Ascending aorta (tissue), 2 donors: ENCODE data around the gene SLC25A45. TPM values are rescaled to one million over a fixed set of nuclear protein-coding genes. Genes with fewer than 3 reads are reported as not detected.

Experiments used
- DNase-seq, 2 donors: peaks; one replicate each; pipeline ENCODE4 v3.0.0-alpha.2; 2019; ENCODE audit warnings: low spot score in 2 of 2
- H3K27ac ChIP-seq, 2 donors: fragments of 200-600 bp; sonication (generic); one replicate each; pipeline ENCODE4 v1.5.1; 2016 to 2017; ENCODE audit warnings: mild to moderate bottlenecking in 1 of 2
- H3K27me3 ChIP-seq: fragments of 200-600 bp; sonication (generic); one replicate; pipeline ENCODE4 v1.5.1; 2017
- H3K36me3 ChIP-seq, 2 donors: fragments of 200-600 bp; sonication (generic); one replicate each; pipeline ENCODE4 v1.5.1; 2016
- H3K4me1 ChIP-seq, 2 donors: fragments of 200-600 bp; sonication (generic); one replicate each; pipeline ENCODE4 v1.5.1; 2016 to 2017; ENCODE audit warnings: mild to moderate bottlenecking in 1 of 2
- H3K4me3 ChIP-seq, 2 donors: fragments of 200-600 bp; sonication (generic); one replicate each; pipeline ENCODE4 v1.5.1; 2016 to 2017; ENCODE audit warnings: mild to moderate bottlenecking in 1 of 2
- H3K9me3 ChIP-seq, 2 donors: fragments of 200-600 bp; sonication (generic); one replicate each; pipeline ENCODE4 v1.5.1; 2016
- CTCF ChIP-seq, 3 experiments: fragments of 200-600 bp in 2 of 3; fragments of 450-650 bp in 1 of 3; sonication (generic) in 2 of 3; IDR thresholded peaks; one replicate each; pipeline ENCODE4 v1.5.1; 2016 to 2019; ENCODE audit warnings: antibody characterized with exemption in 3 of 3, mild to moderate bottlenecking in 1 of 3, moderate library complexity in 1 of 3
- intact Hi-C: fragments of 100-400 bp; cut with DNase I; formaldehyde crosslinking; loops from one replicate; pipeline ENCODE4 v1.15.1; 2023
- total RNA-seq: library from RNA; depleted of rRNA; stranded (reverse); fragments of >200 nt; gene quantifications from one replicate; pipeline ENCODE4 v1.1.0, GENCODE V29; 2016

The SLC25A45 gene
- total RNA-seq, 1 donor from 2014 or later = 11.4 TPM

- H3K36me3 ChIP-seq = no peaks in the 10 kb centered on the region
- intact Hi-C loops = loop anchor here (5.0 kb wide), 1 partner anchor 189 kb away; the partner anchor contains the start of genes FAM89B and ZNRD2
Measured at GRCh38 chr11:65383778-65384177, 1.3 kb upstream of the SLC25A45 start.

GRCh38 chr11:65382804-65383368 is 440 bp upstream of the SLC25A45 start:
- Histone ChIP-seq H3K27ac (peak overlapping the region; percentile 95 to 97), H3K9me3 (no peaks in the 10 kb centered on the region), H3K4me1 (peaks cover 11 to 37% of the 10 kb centered on the region in 2 donors), H3K36me3 (no peaks in the 10 kb centered on the region), H3K4me3 (peak overlapping the region; percentile 31 to 63), H3K27me3 (no peaks in the 10 kb centered on the region)
- no peak for DNase-seq
- no peak for TF ChIP-seq CTCF (IDR thresholded peaks at IDR 0.05)
- intact Hi-C loops = loop anchor here (1.0 to 5.0 kb wide), 3 partner anchors 33 to 189 kb away; partner anchors contain the start of genes FAM89B and ZNRD2

More at GRCh38 chr11:65383778-65384177, 1.3 kb upstream of the SLC25A45 start:
- peak overlapping the region; percentile 95 to 97 for H3K27ac ChIP-seq
- peaks cover 13 to 43% of the 10 kb centered on the region in 2 donors for H3K4me1 ChIP-seq
- no peak for DNase-seq
- H3K9me3 ChIP-seq = no peaks in the 10 kb centered on the region
- H3K27me3 ChIP-seq = no peaks in the 10 kb centered on the region
- no peak for TF ChIP-seq CTCF (IDR thresholded peaks at IDR 0.05)
- no peak overlapping the region for H3K4me3 ChIP-seq

DNA sequence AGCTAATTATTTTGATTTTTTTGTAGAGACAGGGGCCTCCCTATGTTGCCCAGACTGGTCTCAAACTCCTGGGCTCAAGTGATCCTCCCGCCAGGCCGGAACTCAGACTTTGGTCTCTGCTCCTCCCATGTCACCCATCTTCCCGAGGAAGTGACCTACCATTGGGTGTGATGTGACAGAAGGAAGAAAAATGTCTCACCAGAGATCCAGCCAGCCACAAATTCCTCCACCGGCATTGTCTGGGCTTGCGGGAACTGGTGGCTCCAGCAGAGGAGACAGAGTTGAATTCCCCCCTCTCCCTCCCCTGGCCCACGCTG is 772 bp downstream of the SLC25A45 start:
- no peaks in the 10 kb centered on the region for H3K27me3 ChIP-seq
- H3K9me3 ChIP-seq = no peaks in the 10 kb centered on the region
- peak overlapping the region; percentile 95 to 97 for H3K27ac ChIP-seq
- H3K36me3 ChIP-seq = no peaks in the 10 kb centered on the region
- H3K4me3 ChIP-seq = peak overlapping the region; percentile 31 to 63
- TF ChIP-seq CTCF (IDR thresholded peaks at IDR 0.05) = no peak
- peak in 1 of 2 donors; percentile 78 for DNase-seq
- intact Hi-C loops = loop anchor here (1.0 to 5.0 kb wide), 3 partner anchors 35 to 191 kb away; partner anchors contain the start of genes FAM89B and ZNRD2
- H3K4me1 ChIP-seq = peaks cover 10 to 33% of the 10 kb centered on the region in 2 donors

DNA sequence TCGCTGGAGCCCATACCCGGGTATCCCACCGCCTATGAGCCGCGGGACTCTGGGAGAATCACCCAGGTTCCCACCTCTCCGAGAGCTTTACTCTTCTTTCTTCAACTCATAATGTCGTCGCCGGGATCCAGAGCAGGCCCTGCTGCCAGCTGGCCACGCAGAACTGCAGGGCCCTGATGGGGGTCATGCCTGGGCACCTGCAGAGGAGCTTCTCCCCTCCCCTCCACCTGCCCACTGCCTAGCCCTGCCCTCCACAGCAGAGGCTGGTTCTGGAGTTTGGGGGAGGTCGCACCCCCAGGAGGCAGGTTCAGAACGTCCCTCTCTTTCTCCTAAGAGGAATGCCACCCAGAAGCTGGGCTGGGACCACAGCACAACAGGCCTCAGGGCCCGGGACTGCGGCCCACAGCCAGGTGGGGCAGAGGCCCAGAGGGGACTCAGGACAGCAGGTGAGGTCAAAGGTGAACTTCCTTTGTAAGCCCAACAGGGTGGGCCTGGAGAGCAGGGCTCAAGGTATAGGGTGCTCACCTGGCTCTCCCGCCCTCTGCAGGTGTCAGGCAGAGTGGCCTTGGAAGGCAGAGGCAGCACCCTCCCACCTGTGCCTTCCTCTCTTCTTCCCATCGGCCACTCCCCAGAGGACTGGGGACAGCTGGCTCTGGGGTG is 1.9 kb downstream of the SLC25A45 start:
- TF ChIP-seq CTCF (IDR thresholded peaks at IDR 0.05) = no peak
- H3K9me3 ChIP-seq = no peaks in the 10 kb centered on the region
- H3K4me3 ChIP-seq = no peak overlapping the region
- H3K27ac ChIP-seq = peak overlapping the region; percentile 95 to 97
- H3K27me3 ChIP-seq = no peaks in the 10 kb centered on the region
- no peaks in the 10 kb centered on the region for H3K36me3 ChIP-seq
- H3K4me1 ChIP-seq = peaks cover 6 to 28% of the 10 kb centered on the region in 2 donors
- no peak for DNase-seq
- intact Hi-C loops = loop anchor here (5.0 kb wide), 1 partner anchor 192 kb away; the partner anchor contains the start of genes FAM89B and ZNRD2

GRCh38 chr11:65379698-65380459 is 2.6 kb downstream of the SLC25A45 start:
- no peak overlapping the region for H3K4me3 ChIP-seq
- no peaks in the 10 kb centered on the region for H3K9me3 ChIP-seq
- intact Hi-C loops = loop anchor here (5.0 kb wide), 1 partner anchor 192 kb away; the partner anchor contains the start of genes FAM89B and ZNRD2
- no peak overlapping the region for H3K27ac ChIP-seq
- no peaks in the 10 kb centered on the region for H3K36me3 ChIP-seq
- no peak for TF ChIP-seq CTCF (IDR thresholded peaks at IDR 0.05)
- H3K4me1 ChIP-seq = peaks cover 6 to 22% of the 10 kb centered on the region in 2 donors
- H3K27me3 ChIP-seq = no peaks in the 10 kb centered on the region
- no peak for DNase-seq
